Right atrium auricular region (tissue), 2 donors: ENCODE measurements around the gene CERS4. TPM values are rescaled to one million over a fixed set of nuclear protein-coding genes. Genes with fewer than 3 reads are reported as not detected.

Experiments
- DNase-seq: peaks from one replicate; pipeline ENCODE4 v3.0.0-alpha.2; 2019; ENCODE audit warnings: low spot score
- H3K27ac ChIP-seq, 2 donors: fragments of 200-600 bp; sonication (generic); 1 replicate in 1 of 2; 2 replicates in 1 of 2; pipeline ENCODE4 v1.5.1; 2016 to 2019
- H3K27me3 ChIP-seq, 2 donors: fragments of 200-600 bp; sonication (generic); one replicate each; pipeline versions ENCODE4 v1.5.1 to v1.6.0; 2017 to 2019
- H3K36me3 ChIP-seq: fragments of 200-600 bp; sonication (generic); one replicate; pipeline ENCODE4 v1.5.1; 2016
- H3K4me1 ChIP-seq, 2 donors: fragments of 200-600 bp; sonication (generic); one replicate each; pipeline versions ENCODE4 v1.5.1 to v1.6.0; 2017 to 2019
- H3K4me3 ChIP-seq, 2 donors: fragments of 200-600 bp; sonication (generic); 1 replicate in 1 of 2; 2 replicates in 1 of 2; pipeline ENCODE4 v1.5.1; 2017 to 2019; ENCODE audit warnings: mild to moderate bottlenecking in 1 of 2, moderate library complexity in 1 of 2
- H3K9me3 ChIP-seq, 2 donors: fragments of 200-600 bp; sonication (generic); one replicate each; pipeline ENCODE4 v1.5.1; 2019
- total RNA-seq, 2 donors: library from RNA; depleted of rRNA; stranded (reverse); fragments of >200 nt; gene quantifications; one replicate each; pipeline ENCODE4 v1.1.0, GENCODE V29; 2016
- TF ChIP-seq, protein P1 (sequence below), 2 donors: fragments of 200-600 bp; sonication (generic); IDR thresholded peaks; one replicate each; pipeline ENCODE4 v1.5.1; 2019; ENCODE audit warnings: antibody characterized with exemption in 2 of 2

The CERS4 gene
- total RNA-seq, 2 donors from 2014 or later: 19.4 to 20.5 TPM

DNA sequence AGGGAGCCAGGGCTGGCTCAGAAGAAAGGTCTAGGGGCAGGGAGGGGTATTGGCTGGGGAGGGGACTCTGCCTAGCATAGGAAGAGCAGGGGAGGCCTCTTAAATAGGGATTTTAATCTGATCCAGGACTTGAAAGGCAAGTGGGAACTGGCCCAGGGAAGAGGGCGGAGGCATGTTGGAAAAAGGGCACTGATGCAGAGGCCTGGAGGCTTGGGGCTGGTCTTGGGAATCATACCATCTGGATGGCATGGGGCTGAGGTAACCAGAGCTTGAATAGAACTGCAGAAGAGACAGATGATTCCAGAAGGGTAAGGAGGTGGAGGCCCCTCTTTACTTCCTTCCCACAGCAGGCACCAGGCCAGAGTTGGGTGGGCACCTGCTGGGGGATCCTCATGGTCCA lies 29.1 kb downstream of the CERS4 start:
- Histone ChIP-seq H3K4me3 (no peak overlapping the region), H3K36me3 (no peaks in the 10 kb centered on the region), H3K27ac (peak overlapping the region; percentile 23 to 45), H3K9me3 (peaks cover 2 to 11% of the 10 kb centered on the region in 2 donors), H3K27me3 (no peaks in the 10 kb centered on the region), H3K4me1 (peaks cover 0 to 26% of the 10 kb centered on the region in 2 donors)
- TF ChIP-seq, protein P1, sequence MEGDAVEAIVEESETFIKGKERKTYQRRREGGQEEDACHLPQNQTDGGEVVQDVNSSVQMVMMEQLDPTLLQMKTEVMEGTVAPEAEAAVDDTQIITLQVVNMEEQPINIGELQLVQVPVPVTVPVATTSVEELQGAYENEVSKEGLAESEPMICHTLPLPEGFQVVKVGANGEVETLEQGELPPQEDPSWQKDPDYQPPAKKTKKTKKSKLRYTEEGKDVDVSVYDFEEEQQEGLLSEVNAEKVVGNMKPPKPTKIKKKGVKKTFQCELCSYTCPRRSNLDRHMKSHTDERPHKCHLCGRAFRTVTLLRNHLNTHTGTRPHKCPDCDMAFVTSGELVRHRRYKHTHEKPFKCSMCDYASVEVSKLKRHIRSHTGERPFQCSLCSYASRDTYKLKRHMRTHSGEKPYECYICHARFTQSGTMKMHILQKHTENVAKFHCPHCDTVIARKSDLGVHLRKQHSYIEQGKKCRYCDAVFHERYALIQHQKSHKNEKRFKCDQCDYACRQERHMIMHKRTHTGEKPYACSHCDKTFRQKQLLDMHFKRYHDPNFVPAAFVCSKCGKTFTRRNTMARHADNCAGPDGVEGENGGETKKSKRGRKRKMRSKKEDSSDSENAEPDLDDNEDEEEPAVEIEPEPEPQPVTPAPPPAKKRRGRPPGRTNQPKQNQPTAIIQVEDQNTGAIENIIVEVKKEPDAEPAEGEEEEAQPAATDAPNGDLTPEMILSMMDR (IDR thresholded peaks at IDR 0.05): no peak
- DNase-seq: no peak

DNA sequence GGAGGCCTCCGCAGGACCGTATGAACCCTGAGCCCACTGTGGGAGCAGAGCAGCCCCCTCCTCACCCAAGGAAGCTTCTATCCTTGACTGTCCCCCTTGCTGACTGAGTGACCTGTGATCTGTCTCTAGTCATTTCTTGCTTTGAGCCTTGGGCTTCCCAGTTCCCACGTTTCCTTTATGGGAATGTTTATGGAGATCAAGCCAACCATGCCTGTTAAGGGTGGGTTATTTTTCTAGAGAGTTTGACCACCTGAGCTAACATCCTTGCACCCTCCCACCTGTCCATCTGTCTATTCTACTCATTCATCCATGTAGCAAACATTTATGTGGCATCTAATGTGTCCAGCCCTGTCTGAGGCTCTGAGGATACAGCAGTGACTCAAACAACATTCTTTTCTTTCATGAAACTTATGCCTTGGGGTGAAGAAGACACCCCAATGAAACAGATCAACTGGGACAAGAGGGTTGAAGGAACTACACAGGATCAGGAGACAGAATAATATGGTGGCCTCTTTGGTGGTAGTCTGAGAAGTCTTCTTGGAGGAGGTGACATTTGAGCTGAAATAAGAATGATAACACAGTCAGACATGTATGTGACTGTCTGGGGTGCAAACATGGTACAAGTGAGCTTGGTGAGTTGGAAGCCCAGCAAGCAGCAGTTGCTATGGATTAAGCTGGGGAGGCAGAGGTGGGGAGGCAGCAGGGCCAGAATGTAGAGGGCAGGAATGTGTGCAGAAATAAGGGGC lies 30.5 kb downstream of the CERS4 start:
- Histone ChIP-seq H3K4me3 (no peak overlapping the region), H3K27ac (peak overlapping the region; percentile 76 to 92), H3K27me3 (no peaks in the 10 kb centered on the region), H3K36me3 (no peaks in the 10 kb centered on the region), H3K4me1 (peaks cover 0 to 26% of the 10 kb centered on the region in 2 donors), H3K9me3 (peaks cover 4 to 13% of the 10 kb centered on the region in 2 donors)
- no peak for DNase-seq
- TF ChIP-seq, protein P1 (IDR thresholded peaks at IDR 0.05): no peak

DNA sequence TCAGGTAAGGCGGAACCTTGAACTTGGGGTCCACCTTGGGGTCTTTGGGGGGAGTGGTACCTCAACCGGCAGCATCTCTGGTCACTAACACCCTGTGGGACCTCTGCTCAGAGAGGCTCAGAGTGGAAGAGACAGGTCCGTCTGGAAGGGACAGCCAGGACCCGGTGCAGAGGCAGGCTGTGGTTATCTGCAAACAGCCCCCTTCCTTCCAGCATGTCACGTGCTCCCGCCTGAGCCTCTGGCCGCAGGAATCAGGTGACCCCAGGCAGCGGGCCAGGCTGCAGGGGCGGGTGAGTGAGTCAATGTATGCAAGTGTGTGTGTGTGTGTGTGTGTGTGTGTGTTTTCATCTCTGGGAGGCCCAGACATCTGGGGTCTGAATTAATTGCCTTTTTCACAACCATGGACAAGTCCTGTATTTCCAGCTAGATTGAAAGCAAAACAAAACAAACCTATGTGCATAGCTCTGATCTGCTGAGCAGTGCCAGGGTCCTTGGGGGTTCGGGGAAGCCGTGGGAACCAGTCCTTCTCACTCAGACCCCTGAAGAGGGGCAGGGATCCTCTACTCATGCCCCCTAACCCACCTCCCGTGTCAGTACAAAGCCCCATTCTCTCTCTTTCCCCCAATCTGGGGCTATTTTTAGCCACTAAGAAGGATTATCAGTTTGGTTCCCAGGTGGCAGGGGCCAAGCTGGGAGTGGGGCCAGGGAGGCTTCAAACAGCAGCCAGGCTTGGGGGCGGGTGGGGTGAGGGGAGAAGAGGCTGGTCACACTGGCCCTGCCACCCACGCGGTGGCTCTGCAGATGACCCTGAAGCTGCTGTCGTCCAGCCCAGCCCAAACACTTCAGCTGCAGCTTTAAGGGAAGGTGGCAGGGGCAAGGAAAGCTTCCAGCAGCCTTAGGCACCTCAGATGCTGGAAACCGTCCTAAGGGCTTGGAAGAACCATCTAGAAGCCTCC lies 31.4 kb downstream of the CERS4 start:
- Histone ChIP-seq H3K4me3 (peak overlapping the region in 1 of 2 donors; percentile 28), H3K27me3 (no peaks in the 10 kb centered on the region)
- peak; percentile 84 for DNase-seq

DNA sequence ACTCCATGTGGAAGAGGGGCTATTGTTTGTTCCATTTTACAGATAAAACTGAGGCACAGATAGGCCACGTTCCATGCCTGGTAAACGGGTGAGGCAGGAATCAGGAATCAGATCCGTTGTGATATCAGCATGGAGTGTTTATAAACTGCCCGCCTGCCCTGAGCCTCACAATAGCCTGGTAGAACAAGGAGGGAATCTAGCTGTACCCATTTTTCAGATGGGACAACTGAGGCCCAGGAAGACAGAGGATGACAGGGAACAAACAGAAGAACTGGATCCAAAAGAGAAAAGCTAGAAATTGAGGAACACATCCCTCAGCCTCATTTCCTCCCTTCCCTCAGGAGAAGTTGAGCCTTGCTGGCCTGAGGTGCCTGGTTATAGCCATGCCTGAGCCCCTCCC lies 32.5 kb downstream of the CERS4 start:
- no peak for DNase-seq
- Histone ChIP-seq H3K27ac (peak overlapping the region in 1 of 2 donors; percentile 76), H3K36me3 (no peaks in the 10 kb centered on the region), H3K27me3 (no peaks in the 10 kb centered on the region), H3K4me3 (no peak overlapping the region), H3K4me1 (peaks cover 0 to 26% of the 10 kb centered on the region in 2 donors), H3K9me3 (peaks cover 4 to 13% of the 10 kb centered on the region in 2 donors)
- TF ChIP-seq, protein P1 (IDR thresholded peaks at IDR 0.05): no peak

More for the DNA sequence above, 31.4 kb downstream of the CERS4 start:
- TF ChIP-seq, protein P1 (IDR thresholded peaks at IDR 0.05): no peak
- H3K36me3 ChIP-seq: no peaks in the 10 kb centered on the region
- H3K9me3 ChIP-seq: peaks cover 4 to 13% of the 10 kb centered on the region in 2 donors
- H3K4me1 ChIP-seq: peaks cover 0 to 26% of the 10 kb centered on the region in 2 donors
- peak overlapping the region; percentile 76 to 92 for H3K27ac ChIP-seq

DNA sequence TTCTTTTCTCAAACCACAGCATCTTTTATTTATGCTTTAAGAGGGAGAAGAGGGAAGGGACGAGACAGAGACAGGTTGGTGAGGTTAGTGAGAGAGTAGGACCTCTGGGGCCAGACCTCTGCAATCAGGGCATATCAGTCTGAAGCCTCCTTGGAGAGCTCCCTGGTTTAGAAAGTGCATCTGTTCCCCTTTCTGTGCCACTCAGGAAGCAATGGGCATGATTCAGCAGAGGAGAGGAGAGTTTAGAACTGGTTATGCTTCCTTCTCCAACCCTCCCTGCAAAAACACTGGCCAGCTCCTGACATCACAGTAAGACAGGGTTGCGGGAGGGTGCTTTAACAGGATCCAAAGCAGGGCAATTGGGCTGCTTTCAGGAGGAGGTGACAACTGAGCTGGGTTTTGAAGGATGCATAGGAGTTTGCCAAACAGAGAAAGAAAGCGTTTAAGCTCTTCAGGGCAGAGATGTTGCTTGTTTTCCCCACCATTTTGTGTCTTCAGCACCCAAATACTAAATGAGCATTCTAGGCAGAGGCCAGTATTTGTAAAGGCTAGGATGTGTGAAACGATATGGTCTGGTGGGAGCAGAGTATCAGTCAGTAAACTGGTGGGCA lies 33.1 kb downstream of the CERS4 start:
- H3K27ac ChIP-seq: no peak overlapping the region
- H3K9me3 ChIP-seq: peaks cover 4 to 13% of the 10 kb centered on the region in 2 donors
- H3K4me1 ChIP-seq: peaks cover 0 to 26% of the 10 kb centered on the region in 2 donors
- DNase-seq: no peak
- H3K27me3 ChIP-seq: no peaks in the 10 kb centered on the region
- no peaks in the 10 kb centered on the region for H3K36me3 ChIP-seq
- no peak overlapping the region for H3K4me3 ChIP-seq
- TF ChIP-seq, protein P1 (IDR thresholded peaks at IDR 0.05): no peak
